Stomach (tissue), 9 donors: ENCODE results near the gene OLA1. TPM values are rescaled to one million over a fixed set of nuclear protein-coding genes. Genes with fewer than 3 reads are reported as not detected.

ENCODE experiments used
- DNase-seq, 2 donors: peaks; one replicate each; pipeline versions ENCODE4 v3.0.0 to v3.0.0-alpha.2; 2013 to 2019
- H3K27ac ChIP-seq, 5 donors: fragments of 200-600 bp in 4 of 5; sonication (generic) in 4 of 5; one replicate each; pipeline ENCODE4 v1.5.1; 2013 to 2019; ENCODE audit warnings: mild to moderate bottlenecking in 1 of 5, moderate library complexity in 1 of 5
- H3K27me3 ChIP-seq, 3 donors: fragments of 200-600 bp; sonication (generic); one replicate each; pipeline ENCODE4 v1.5.1; 2017 to 2019; ENCODE audit warnings: mixed run types in 1 of 3
- H3K36me3 ChIP-seq, 4 donors: fragments of 200-600 bp; sonication (generic); 1 replicate in 3 of 4; 2 replicates in 1 of 4; pipeline ENCODE4 v1.5.1; 2016 to 2019
- H3K4me1 ChIP-seq, 4 donors: fragments of 200-600 bp; sonication (generic); one replicate each; pipeline ENCODE4 v1.5.1; 2016 to 2019
- H3K4me3 ChIP-seq, 4 donors: fragments of 200-600 bp; sonication (generic) in 3 of 4; one replicate each; pipeline ENCODE4 v1.5.1; 2016 to 2019; ENCODE audit warnings: mild to moderate bottlenecking in 1 of 4
- H3K9me3 ChIP-seq, 4 donors: fragments of 200-600 bp; sonication (generic); one replicate each; pipeline ENCODE4 v1.5.1; 2016 to 2019
- CTCF ChIP-seq, 7 experiments: fragments of 450-650 bp in 4 of 7; fragments of 200-600 bp in 3 of 7; sonication (generic) in 3 of 7; IDR thresholded peaks; one replicate each; pipeline ENCODE4 v1.5.1; 2016 to 2019; ENCODE audit warnings: antibody characterized with exemption in 7 of 7, control low read depth in 2 of 7, mild to moderate bottlenecking in 1 of 7
- EP300 ChIP-seq: sonication (generic); formaldehyde crosslinking; IDR thresholded peaks from one replicate; pipeline ENCODE4 v1.6.1; 2017; ENCODE audit warnings: antibody characterized with exemption
- POLR2A ChIP-seq, 4 donors: fragments of 450-650 bp; IDR thresholded peaks; one replicate each; pipeline ENCODE4 v1.6.1; 2016; ENCODE audit warnings: antibody characterized with exemption in 4 of 4, control low read depth in 2 of 4, mild to moderate bottlenecking in 1 of 4, moderate library complexity in 1 of 4
- POLR2AphosphoS5 ChIP-seq, 3 donors: sonication (generic); formaldehyde crosslinking; IDR thresholded peaks; one replicate each; pipeline ENCODE4 v1.6.1; 2016; ENCODE audit warnings: antibody characterized with exemption in 3 of 3
- WGBS, 5 donors: extraction: QIAGEN DNeasy Blood & Tissue Kit in 3 of 5; methylation state at CpG; one replicate each; pipeline versions ENCODE4 v1.1.5 to v1.1.7; 2013 to 2018; 5-methylcytosine and 5-hydroxymethylcytosine counted together
- intact Hi-C: fragments of 100-400 bp; cut with DNase I; formaldehyde crosslinking; loops from one replicate; pipeline ENCODE4 v1.15.1; 2023; ENCODE audit warnings: low total_unique reads
- polyA plus RNA-seq, 3 donors: library from polyadenylated mRNA; stranded (reverse); fragments of 200-250 nt; gene quantifications; one replicate each; pipeline ENCODE4 v1.2.3, GENCODE V29; 2013
- total RNA-seq, 5 donors: library from RNA; depleted of rRNA; stranded (reverse); fragments of >200 nt; gene quantifications; one replicate each; pipeline versions ENCODE4 v1.1.0 to v1.2.3, GENCODE V29; 2014 to 2016
- donor health status: healthy with polysubstance abuse.
- donor health status: Bipolar disorder and iron deficiency.
- donor health status: healthy.

Gene OLA1
- total and polyA plus RNA-seq, 8 donors, result 20.6 to 149 (median 75.3) TPM

- WGBS, 5 donors, result 74 to 92% (median 79%) methylated on average over 3 of the region's 3 CpGs
- DNase-seq, result no peak
- Histone ChIP-seq H3K27me3 (no peaks in the 10 kb centered on the region), H3K4me1 (peaks cover 0 to 13% (median 0%) of the 10 kb centered on the region in 4 donors), H3K9me3 (no peaks in the 10 kb centered on the region), H3K4me3 (no peak overlapping the region), H3K27ac (no peak overlapping the region), H3K36me3 (no peaks in the 10 kb centered on the region)
- intact Hi-C loops, result no loop called here
- TF ChIP-seq POLR2AphosphoS5 (IDR thresholded peaks at IDR 0.05) (no peak), EP300 (no peak), CTCF (IDR thresholded peaks at IDR 0.05) (no peak), POLR2A (IDR thresholded peaks at IDR 0.05) (no peak)
Observed at GRCh38 chr2:174161490-174161889, 86.8 kb downstream of the OLA1 start.

DNA sequence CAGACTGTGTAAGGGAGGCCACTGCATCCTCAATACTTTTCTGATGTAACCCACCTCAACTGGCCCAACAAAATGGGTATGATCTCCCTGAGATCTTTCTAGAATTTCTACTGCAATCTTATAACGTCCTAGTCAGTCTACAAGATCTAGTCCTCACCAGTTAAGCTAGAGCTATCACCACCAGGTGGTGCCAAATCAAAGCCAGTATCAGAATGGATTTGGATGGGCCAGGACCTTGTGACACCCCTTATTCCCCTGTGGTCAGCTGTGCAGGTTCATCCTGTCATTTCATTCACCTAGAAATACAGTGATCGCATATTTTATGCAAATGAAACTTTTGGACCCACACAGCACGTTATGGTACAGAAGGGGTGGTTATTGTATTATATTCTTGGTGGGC lies 90.3 kb downstream of the OLA1 start:
- intact Hi-C loops, result no loop called here
- Histone ChIP-seq H3K27ac (no peak overlapping the region), H3K36me3 (no peaks in the 10 kb centered on the region), H3K27me3 (no peaks in the 10 kb centered on the region), H3K4me1 (peaks cover 0 to 18% (median 3%) of the 10 kb centered on the region in 4 donors), H3K4me3 (no peak overlapping the region), H3K9me3 (no peaks in the 10 kb centered on the region)
- DNase-seq, result peak in 1 of 2 donors; percentile 45
- TF ChIP-seq CTCF (IDR thresholded peaks at IDR 0.05) (peak in 3 of 7 experiments; percentile 14 to 41 (median 40)), POLR2A (IDR thresholded peaks at IDR 0.05) (no peak)
- 70 to 77% (median 77%) methylated on average over 3 of the region's 3 CpGs for WGBS, 5 donors

- H3K27ac ChIP-seq, result no peak overlapping the region
- 28 to 69% (median 50%) methylated on average over 1 of the region's 1 CpG for WGBS, 5 donors
- H3K27me3 ChIP-seq, result no peaks in the 10 kb centered on the region
- no peak overlapping the region for H3K4me3 ChIP-seq
- intact Hi-C loops, result no loop called here
- no peak for DNase-seq
- TF ChIP-seq POLR2A (IDR thresholded peaks at IDR 0.05) (no peak), EP300 (no peak), POLR2AphosphoS5 (IDR thresholded peaks at IDR 0.05) (no peak), CTCF (IDR thresholded peaks at IDR 0.05) (no peak)
- no peaks in the 10 kb centered on the region for H3K9me3 ChIP-seq
- H3K36me3 ChIP-seq, result no peaks in the 10 kb centered on the region
- peaks cover 0 to 18% (median 3%) of the 10 kb centered on the region in 4 donors for H3K4me1 ChIP-seq
Observed at GRCh38 chr2:174157053-174157452, 91.3 kb downstream of the OLA1 start.

GRCh38 chr2:174153757-174154680 lies 94.3 kb downstream of the OLA1 start:
- DNase-seq, result no peak
- H3K4me3 ChIP-seq, result no peak overlapping the region
- peaks cover 0 to 18% (median 3%) of the 10 kb centered on the region in 4 donors for H3K4me1 ChIP-seq
- no peaks in the 10 kb centered on the region for H3K36me3 ChIP-seq
- intact Hi-C loops, result no loop called here
- H3K27me3 ChIP-seq, result no peaks in the 10 kb centered on the region
- no peak overlapping the region for H3K27ac ChIP-seq
- H3K9me3 ChIP-seq, result no peaks in the 10 kb centered on the region
- TF ChIP-seq EP300, result no peak
- TF ChIP-seq CTCF (IDR thresholded peaks at IDR 0.05), result no peak
- no peak for TF ChIP-seq POLR2A (IDR thresholded peaks at IDR 0.05)
- no peak for TF ChIP-seq POLR2AphosphoS5 (IDR thresholded peaks at IDR 0.05)
- WGBS, 5 donors, result 53 to 74% (median 66%) methylated on average over 8 of the region's 8 CpGs
